Germinal center (tissue), 1 donor: ENCODE measurements around the gene TTC7B.

ENCODE experiments used
- DNase-seq: peaks from one replicate; pipeline ENCODE4 v3.0.0; 2012; ENCODE audit warnings: mixed read lengths, low spot score

TTC7B gene

DNA sequence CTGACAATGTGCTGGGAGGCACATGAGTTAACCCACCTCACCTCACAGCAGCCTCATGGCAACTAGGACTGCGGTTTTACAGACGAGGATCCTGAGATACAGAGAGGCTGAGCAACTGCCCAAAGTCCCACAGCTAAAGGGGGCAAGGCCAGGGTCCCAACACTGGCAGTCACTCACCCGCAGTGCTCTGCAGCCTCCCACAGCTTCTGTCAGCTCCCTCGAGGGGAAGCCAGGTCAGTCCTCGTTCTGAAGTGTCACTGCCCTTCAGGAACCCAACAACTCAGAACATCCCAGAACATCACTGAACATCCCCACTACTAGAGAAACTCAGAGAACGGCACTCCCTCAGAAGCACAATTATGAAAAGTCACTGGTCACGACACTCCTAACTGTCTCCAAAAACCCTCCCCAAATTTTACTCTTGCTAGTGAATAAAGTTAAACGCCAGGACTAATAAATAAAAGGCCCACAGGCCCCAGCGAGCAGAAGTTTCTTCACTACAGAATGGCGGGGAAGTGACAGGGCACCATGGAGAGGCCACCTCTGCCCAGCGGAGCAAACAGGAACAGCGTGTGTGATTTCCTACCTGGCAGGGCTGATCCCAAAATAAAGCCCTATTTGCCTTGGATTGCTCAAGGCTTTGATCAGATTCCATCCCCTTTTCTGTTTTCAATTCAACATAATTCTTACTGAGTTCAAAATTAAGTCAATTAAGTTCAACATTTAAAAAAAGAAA, 75.1 kb downstream of the TTC7B start:
- no peak for DNase-seq

GRCh38 chr14:90740081-90740480, 76.1 kb downstream of the TTC7B start:
- DNase-seq, result no peak

DNA sequence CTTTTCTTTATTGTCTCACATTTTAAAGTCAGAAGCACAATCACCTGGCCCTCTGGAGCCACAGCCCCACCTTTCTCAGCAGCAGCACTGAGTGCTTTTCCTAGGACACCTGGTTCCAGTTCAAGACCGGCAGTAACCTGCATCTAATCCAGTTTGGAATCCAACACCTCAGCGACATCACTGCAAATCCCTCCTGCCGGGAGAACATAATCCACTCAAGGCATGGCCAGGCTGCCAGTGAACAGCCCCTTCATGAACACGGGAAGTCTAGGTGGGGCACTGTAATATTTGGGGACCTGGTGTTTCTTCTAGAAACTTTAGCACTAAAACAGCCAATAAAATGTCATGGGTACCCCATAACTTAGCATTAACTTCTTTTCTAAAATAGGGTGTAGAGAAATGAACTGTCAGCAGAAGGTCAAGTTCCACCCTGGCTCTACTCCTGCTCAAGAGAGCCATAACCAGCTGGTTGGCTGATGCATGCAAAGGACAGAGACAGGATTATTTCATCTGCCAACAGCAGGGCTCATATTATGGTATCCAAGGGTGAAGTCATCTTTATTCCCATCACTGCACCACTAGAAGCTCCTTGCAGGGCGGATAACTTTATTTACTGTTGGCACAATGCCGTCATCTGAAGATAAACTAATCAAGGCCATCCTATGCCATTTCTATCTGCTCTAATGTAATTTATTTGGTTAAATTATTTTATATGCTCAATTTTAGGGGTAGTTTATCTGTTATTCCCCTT, 76.7 kb downstream of the TTC7B start:
- no peak for DNase-seq

GRCh38 chr14:90733139-90733808, 83.0 kb downstream of the TTC7B start:
- no peak for DNase-seq

- no peak for DNase-seq
Measured at GRCh38 chr14:90732718-90733117, 83.5 kb downstream of the TTC7B start.

DNA sequence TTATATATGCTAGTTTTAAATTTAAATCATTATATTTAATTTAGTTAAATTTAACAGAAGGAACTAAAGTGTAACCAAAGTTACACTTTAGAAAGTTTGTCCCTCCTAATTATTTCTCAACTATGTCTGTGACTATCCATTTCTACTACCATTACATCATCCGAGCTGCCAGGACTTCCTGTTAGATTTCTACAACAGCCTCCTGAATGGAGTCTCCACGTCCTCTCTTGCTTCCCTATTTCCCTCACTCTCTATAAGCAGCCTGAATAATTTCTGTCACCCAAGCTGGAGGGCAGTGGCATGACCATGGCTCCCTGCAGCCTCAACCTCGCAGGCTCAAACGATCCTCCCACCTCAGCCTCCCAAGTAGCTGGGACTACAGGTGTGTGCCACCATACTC, 84.1 kb downstream of the TTC7B start:
- no peak for DNase-seq

DNA sequence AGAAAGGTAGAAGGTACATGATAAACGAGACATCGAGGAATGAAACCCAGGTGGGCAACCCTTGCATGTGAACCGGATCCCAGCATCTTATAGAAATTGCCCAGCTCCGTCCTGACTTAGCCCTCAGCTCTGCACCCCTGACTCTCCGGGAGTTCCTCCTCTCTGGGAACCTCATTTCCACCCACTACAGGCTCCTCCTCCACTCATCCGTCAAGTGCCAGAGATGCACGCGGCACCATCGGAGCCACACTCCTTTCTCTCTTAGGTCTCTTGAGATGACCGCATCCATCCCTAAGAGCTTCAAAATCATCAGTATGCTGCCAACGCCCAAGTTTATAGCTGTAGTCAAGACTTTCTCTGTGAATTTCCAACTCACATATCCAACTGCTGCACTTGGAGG, 84.7 kb downstream of the TTC7B start:
- no peak for DNase-seq

GRCh38 chr14:90730206-90730766, 85.9 kb downstream of the TTC7B start:
- DNase-seq, result no peak

GRCh38 chr14:90728951-90729350, 87.3 kb downstream of the TTC7B start:
- no peak for DNase-seq

DNA sequence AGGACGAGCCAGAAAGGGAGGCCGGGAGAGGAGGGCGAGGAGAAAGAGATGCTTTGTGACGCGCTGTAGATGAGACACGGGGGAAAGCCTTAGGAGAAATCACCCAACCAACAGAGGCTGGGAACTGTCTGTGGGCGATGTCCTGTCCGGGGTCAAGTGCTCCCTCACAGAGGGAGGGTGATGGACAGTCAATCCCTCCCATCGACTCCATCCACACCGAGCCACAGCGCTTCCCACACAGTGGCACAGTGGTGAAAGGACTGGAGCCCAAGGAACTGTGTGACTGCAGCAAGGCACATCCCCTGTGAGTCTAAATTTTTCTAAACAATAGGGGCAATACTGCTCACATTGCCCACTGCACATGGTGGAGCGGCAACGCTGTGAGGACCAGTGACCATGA, 89.1 kb downstream of the TTC7B start:
- no peak for DNase-seq

GRCh38 chr14:90726656-90727055, 89.6 kb downstream of the TTC7B start:
- no peak for DNase-seq

DNA sequence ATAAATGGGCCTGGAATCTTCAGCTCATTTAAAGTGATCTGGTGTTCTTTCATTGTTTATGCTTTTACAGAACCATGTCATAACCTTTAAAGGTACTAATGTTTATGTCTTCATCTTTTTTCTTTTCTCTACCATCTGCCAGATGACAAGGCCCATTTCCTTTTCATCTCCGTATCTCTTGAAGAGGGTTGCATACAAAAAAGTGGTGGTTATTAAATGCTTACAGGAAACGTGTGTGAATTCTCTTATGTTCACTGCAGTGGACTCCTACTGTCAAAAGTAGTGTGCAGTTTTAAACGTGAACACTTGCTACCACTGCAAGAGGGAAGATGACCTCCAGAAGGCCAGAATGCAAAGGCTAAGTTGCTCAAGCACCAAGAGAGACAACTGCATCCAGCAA, 91.4 kb downstream of the TTC7B start:
- no peak for DNase-seq

DNA sequence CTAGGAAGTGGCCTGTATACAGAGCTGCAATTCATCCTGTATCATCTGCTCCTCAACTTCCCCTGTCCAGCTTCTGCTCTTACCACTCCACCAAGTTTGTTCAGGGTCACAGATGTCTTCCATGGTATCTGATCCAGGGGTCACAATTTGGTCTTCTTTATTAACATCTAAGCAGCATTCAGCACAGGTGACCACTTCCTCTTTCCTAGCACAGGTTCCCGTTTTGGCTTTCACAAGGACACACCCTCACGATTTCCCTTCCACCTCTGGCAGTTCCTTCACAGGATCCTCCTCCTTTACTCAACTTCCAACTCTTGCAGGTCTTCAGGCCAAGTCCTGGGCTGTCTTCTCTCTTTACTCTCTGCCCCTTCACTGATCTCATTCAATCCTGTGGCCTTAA, 93.6 kb downstream of the TTC7B start:
- DNase-seq, result peak; percentile 20

DNA sequence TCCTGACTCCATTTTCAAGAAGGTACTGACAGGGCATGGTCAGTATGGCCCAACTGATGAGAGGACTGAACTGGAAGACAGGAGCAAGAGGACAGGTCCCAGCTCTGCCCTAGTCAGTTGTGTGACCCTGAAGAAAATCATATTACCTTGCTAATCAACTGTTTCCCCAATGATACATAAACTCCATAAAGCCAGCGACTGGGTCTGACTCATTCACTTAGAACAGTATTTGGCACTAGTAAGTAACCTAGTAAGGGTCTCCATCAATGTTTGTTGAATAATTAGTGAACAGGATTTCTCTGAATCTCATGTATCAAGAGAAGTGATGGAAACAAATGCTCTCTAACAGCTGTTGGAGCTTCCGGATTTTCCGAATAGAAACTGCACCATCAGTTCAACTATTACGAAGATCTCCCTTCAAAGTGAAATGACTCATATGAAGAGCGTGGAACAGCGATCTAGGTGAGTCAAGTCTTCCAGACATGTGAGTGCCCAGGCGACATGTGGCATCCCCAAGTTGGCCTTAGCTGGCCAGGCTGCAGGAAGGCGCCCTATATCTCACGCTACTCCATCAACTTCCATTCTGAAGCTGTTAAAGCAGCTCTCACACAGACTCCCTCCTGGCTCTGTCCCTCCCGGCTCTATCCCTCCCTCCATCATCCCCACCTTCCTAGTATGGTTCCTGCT, 94.5 kb downstream of the TTC7B start:
- no peak for DNase-seq

- DNase-seq, result no peak
Measured at GRCh38 chr14:90720832-90721231, 95.4 kb downstream of the TTC7B start.

DNA sequence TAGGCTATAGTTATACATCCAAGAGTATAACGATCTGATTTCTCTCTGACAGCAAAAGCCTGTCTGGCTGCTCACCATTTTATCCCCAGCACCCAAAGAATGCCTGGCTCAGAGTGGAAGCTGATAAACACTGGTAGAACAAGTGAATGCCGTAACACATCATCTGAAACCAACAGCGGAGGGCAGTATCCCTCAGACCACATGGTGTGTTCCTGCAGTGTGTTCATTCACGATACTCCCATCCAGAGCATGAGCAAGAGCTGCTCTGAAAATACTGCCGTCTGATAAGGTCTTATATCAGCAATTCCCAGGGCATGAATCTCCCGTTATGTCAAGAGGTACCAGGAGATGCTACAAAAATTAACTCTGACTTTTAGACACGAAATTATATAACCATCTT, 95.9 kb downstream of the TTC7B start:
- DNase-seq, result no peak

- no peak for DNase-seq
Measured at GRCh38 chr14:90717916-90718315, 98.3 kb downstream of the TTC7B start.

- DNase-seq, result no peak
Measured at GRCh38 chr14:90715993-90716392, 100.2 kb downstream of the TTC7B start.

- DNase-seq, result no peak
Measured at GRCh38 chr14:90715495-90715894, 100.7 kb downstream of the TTC7B start.

GRCh38 chr14:90714811-90715210, 101.4 kb downstream of the TTC7B start:
- DNase-seq, result no peak

DNA sequence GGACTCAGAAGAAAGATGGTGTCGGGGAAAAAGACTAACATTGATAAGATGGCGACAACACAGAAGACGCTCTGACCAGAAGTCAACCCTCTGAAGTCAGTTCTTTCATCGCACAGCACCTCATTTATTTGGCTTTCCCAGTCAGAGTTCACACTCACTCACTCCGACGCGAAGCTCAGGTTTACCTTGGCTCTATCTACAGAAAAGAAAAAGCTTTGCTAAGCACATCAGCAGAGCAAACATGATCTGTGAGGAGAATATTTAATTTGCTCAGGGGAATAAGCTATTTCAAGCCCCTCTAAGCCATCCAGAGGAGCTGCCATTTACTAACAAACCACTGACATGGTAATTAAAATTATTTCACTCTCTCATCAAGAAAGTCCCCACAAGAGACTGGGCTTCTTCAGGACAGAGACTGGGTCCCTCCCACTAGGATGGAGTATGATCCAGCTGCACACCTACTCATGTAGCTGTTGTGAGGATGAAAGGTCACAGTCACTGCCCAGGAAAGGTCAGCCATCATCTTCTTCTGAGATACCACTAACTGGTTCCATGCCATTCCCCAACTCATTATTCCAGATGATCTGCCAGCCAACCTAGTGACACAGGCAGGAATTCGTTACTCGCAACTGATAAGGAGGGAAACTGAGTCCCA, 111.4 kb downstream of the TTC7B start:
- no peak for DNase-seq
